H1 (cell line): ENCODE data around the gene ZSCAN29. TPM values are rescaled to one million over a fixed set of nuclear protein-coding genes. Genes with fewer than 3 reads are reported as not detected.
A peak's percentile ranks its signal among the peaks of the same experiment; 100 is the strongest.

Experiments used
- CTCF ChIA-PET: fragments of 300-600 bp; sonication (Branson Sonifier 250); formaldehyde crosslinking; loops from one replicate; lab custom pipeline; 2021; ENCODE audit not compliant: partially characterized antibody; lab: Charles Lee
- POLR2A ChIA-PET: fragments of 300-600 bp; sonication (Branson Sonifier 250); formaldehyde crosslinking; loops from one replicate; lab custom pipeline; 2021; ENCODE audit warnings: inconsistent platforms; ENCODE audit not compliant: partially characterized antibody; lab: Charles Lee
- DNase-seq, 2 experiments: peaks; one replicate each; pipeline versions ENCODE4 v3.0.0 to v3.0.0-alpha.2; 2010 to 2022; ENCODE audit warnings: low spot score in 2 of 2, low read depth in 1 of 2, mixed read lengths in 1 of 2
- FAIRE-seq: peaks from 2 replicates; lab custom pipeline; 2011; peaks lifted over from hg19 to GRCh38; lab: Jason Lieb, UNC
- H2AFZ ChIP-seq: 2 replicates; pipeline ENCODE4 v1.8.1; 2012; ENCODE audit warnings: low read length, inconsistent platforms
- H2AK5ac ChIP-seq: 2 replicates; pipeline ENCODE4 v1.6.1; 2013; ENCODE audit warnings: low read depth, low read length
- H2BK120ac ChIP-seq: replicated peaks from 2 replicates; pipeline ENCODE3; 2013; ENCODE audit warnings: low read depth, low read length, inconsistent platforms
- H2BK12ac ChIP-seq: 2 replicates; pipeline ENCODE4 v1.6.1; 2013; ENCODE audit warnings: low read depth, low read length
- H2BK15ac ChIP-seq: 2 replicates; pipeline ENCODE4 v1.6.1; 2013; ENCODE audit warnings: low read length
- H2BK20ac ChIP-seq: 2 replicates; pipeline ENCODE4 v1.6.1; 2013; ENCODE audit warnings: low read length
- H2BK5ac ChIP-seq: 2 replicates; pipeline ENCODE4 v1.6.1; 2013; ENCODE audit warnings: low read depth, low read length
- H3K14ac ChIP-seq: 2 replicates; pipeline ENCODE4 v1.6.1; 2013; ENCODE audit warnings: inconsistent platforms; ENCODE audit not compliant: insufficient read length
- H3K18ac ChIP-seq: 2 replicates; pipeline ENCODE4 v1.6.1; 2013; ENCODE audit warnings: low read length; ENCODE audit errors: extremely low read depth
- H3K23ac ChIP-seq: 2 replicates; pipeline ENCODE4 v1.6.1; 2013; ENCODE audit warnings: inconsistent platforms; ENCODE audit not compliant: insufficient read length
- H3K23me2 ChIP-seq: 2 replicates; pipeline ENCODE4 v1.6.1; 2013; ENCODE audit warnings: low read depth, low read length
- H3K27ac ChIP-seq: 2 replicates; pipeline ENCODE4 v1.6.1; 2011; ENCODE audit warnings: low read depth, low read length, inconsistent platforms
- H3K27me3 ChIP-seq, 4 experiments: replicated peaks in 1 of 4; 1 replicate in 1 of 4; 2 replicates in 3 of 4; pipeline versions ENCODE4 v1.6.1 to v1.8.1; 2011 to 2013; ENCODE audit warnings: low read length in 3 of 4, mild to moderate bottlenecking in 3 of 4, inconsistent platforms in 2 of 4, mixed read lengths in 2 of 4, moderate library complexity in 1 of 4; ENCODE audit not compliant: control insufficient read depth in 3 of 4, insufficient read depth in 3 of 4; ENCODE audit errors: extremely low read depth in 1 of 4
- H3K36me3 ChIP-seq, 4 experiments: 2 replicates each; pipeline versions ENCODE4 v1.6.1 to v1.8.1; 2011 to 2013; ENCODE audit warnings: mild to moderate bottlenecking in 4 of 4, low read length in 3 of 4, moderate library complexity in 2 of 4, control low read depth in 1 of 4, inconsistent platforms in 1 of 4; ENCODE audit not compliant: insufficient read depth in 4 of 4, control insufficient read depth in 2 of 4
- H3K4ac ChIP-seq: replicated peaks from 2 replicates; pipeline ENCODE3; 2013; ENCODE audit warnings: low read length, low read depth, mixed read lengths, inconsistent platforms; ENCODE audit not compliant: insufficient read length
- H3K4me1 ChIP-seq, 4 experiments: replicated peaks in 1 of 4; 1 replicate in 1 of 4; 2 replicates in 3 of 4; pipeline versions ENCODE4 v1.6.1 to v1.8.1; 2011 to 2013; ENCODE audit warnings: low read length in 3 of 4, inconsistent platforms in 2 of 4, mixed read lengths in 1 of 4; ENCODE audit not compliant: insufficient read depth in 4 of 4, control insufficient read depth in 3 of 4
- H3K4me2 ChIP-seq, 2 experiments: 2 replicates each; pipeline versions ENCODE4 v1.6.1 to v1.8.1; 2011 to 2013; ENCODE audit warnings: low read depth in 2 of 2, low read length in 2 of 2, control low read depth in 1 of 2, inconsistent platforms in 1 of 2, mild to moderate bottlenecking in 1 of 2; ENCODE audit not compliant: insufficient read depth in 1 of 2
- H3K4me3 ChIP-seq, 4 experiments: fragments of 200-600, 300-600 bp in 1 of 4; sonication (generic), shearing (Covaris generic), sonication (Bioruptor Twin) in 1 of 4; 2 replicates each; pipeline versions ENCODE4 v1.5.1 to v1.8.1; 2011 to 2016; ENCODE audit warnings: low read length in 4 of 4, low read depth in 3 of 4, control low read depth in 2 of 4, inconsistent platforms in 2 of 4, mild to moderate bottlenecking in 2 of 4, mixed read lengths in 1 of 4, moderate library complexity in 1 of 4; ENCODE audit not compliant: insufficient read depth in 2 of 4; ENCODE audit errors: extremely low read depth in 1 of 4
- H3K56ac ChIP-seq: replicated peaks from 2 replicates; pipeline ENCODE3; 2013; ENCODE audit warnings: low read depth, mild to moderate bottlenecking, mixed read lengths, low read length, inconsistent platforms; ENCODE audit not compliant: insufficient read length
- H3K79me1 ChIP-seq: 2 replicates; pipeline ENCODE4 v1.6.1; 2013; ENCODE audit warnings: low read depth, low read length, control low read depth
- H3K79me2 ChIP-seq, 2 experiments: 2 replicates each; pipeline versions ENCODE4 v1.6.1 to v1.8.1; 2012 to 2013; ENCODE audit warnings: low read length in 2 of 2, mild to moderate bottlenecking in 2 of 2, inconsistent platforms in 1 of 2; ENCODE audit not compliant: insufficient read depth in 2 of 2, control insufficient read depth in 1 of 2
- H3K9ac ChIP-seq, 4 experiments: replicated peaks in 1 of 4; 1 replicate in 1 of 4; 2 replicates in 3 of 4; pipeline versions ENCODE4 v1.6.1 to v1.8.1; 2011 to 2013; ENCODE audit warnings: low read depth in 3 of 4, low read length in 3 of 4, control low read depth in 2 of 4, mild to moderate bottlenecking in 2 of 4, moderate library complexity in 2 of 4, inconsistent platforms in 1 of 4; ENCODE audit errors: extremely low read depth in 1 of 4
- H3K9me3 ChIP-seq, 2 experiments: 2 replicates each; pipeline versions ENCODE4 v1.6.1 to v1.8.1; 2012 to 2013; ENCODE audit warnings: mild to moderate bottlenecking in 2 of 2, moderate library complexity in 2 of 2, control low read depth in 1 of 2, inconsistent platforms in 1 of 2, low read depth in 1 of 2, low read length in 1 of 2, mixed read lengths in 1 of 2; ENCODE audit not compliant: insufficient read depth in 2 of 2
- H4K20me1 ChIP-seq, 2 experiments: replicated peaks in 1 of 2; 2 replicates each; pipeline versions ENCODE3 to v1.8.1; 2011 to 2013; ENCODE audit warnings: inconsistent platforms in 2 of 2, low read length in 2 of 2, mild to moderate bottlenecking in 1 of 2; ENCODE audit not compliant: insufficient read depth in 2 of 2, control insufficient read depth in 1 of 2
- H4K5ac ChIP-seq: 2 replicates; pipeline ENCODE4 v1.6.1; 2013; ENCODE audit warnings: low read length, low read depth, mixed read lengths, inconsistent platforms; ENCODE audit not compliant: insufficient read length
- H4K8ac ChIP-seq: 2 replicates; pipeline ENCODE4 v1.8.0; 2013; ENCODE audit warnings: mild to moderate bottlenecking, moderate library complexity, low read length, inconsistent platforms; ENCODE audit not compliant: insufficient read depth; ENCODE audit errors: extremely low read depth
- H4K91ac ChIP-seq: replicated peaks from 2 replicates; pipeline ENCODE3; 2013; ENCODE audit warnings: low read length, mixed read lengths, inconsistent platforms; ENCODE audit not compliant: insufficient read length
- ASH2L ChIP-seq: fragments of 200-600, 300-600 bp; sonication (generic); IDR thresholded peaks from one replicate; pipeline ENCODE4 v1.7.1; 2017; ENCODE audit warnings: low read length
- BRCA1 ChIP-seq: IDR thresholded peaks from 2 replicates; pipeline ENCODE4 v1.6.1; 2012; ENCODE audit warnings: low read depth, low read length, improper control_type of control experiment
- CREB1 ChIP-seq: IDR thresholded peaks from 2 replicates; pipeline ENCODE4 v1.6.1; 2012; ENCODE audit warnings: inconsistent platforms
- CTBP2 ChIP-seq: IDR thresholded peaks from 2 replicates; pipeline ENCODE4 v1.7.0; 2011; ENCODE audit warnings: borderline replicate concordance, mild to moderate bottlenecking, moderate library complexity, mixed read lengths, low read length; ENCODE audit not compliant: insufficient read depth, insufficient read length
- HDAC2 ChIP-seq, 2 experiments: fragments of 300-600 bp in 1 of 2; sonication (generic) in 1 of 2; IDR thresholded peaks; 2 replicates each; pipeline ENCODE4 v1.6.1; 2011 to 2012; ENCODE audit warnings: low read depth in 2 of 2, low read length in 2 of 2, mild to moderate bottlenecking in 2 of 2, moderate library complexity in 2 of 2, borderline replicate concordance in 1 of 2, inconsistent platforms in 1 of 2
- JUND ChIP-seq: IDR thresholded peaks from 2 replicates; pipeline ENCODE4 v1.6.1; 2011; ENCODE audit warnings: mild to moderate bottlenecking, improper control_type of control experiment, low read length
- NANOG ChIP-seq: IDR thresholded peaks from 2 replicates; pipeline ENCODE4 v1.6.1; 2011; ENCODE audit warnings: low read length, low read depth, mild to moderate bottlenecking, inconsistent platforms; ENCODE audit not compliant: insufficient read depth, poor library complexity, severe bottlenecking
- POLR2AphosphoS5 ChIP-seq: IDR thresholded peaks from 2 replicates; pipeline ENCODE4 v1.6.1; 2011; ENCODE audit warnings: low read depth, low read length
- RXRA ChIP-seq: IDR thresholded peaks from 2 replicates; pipeline ENCODE4 v1.6.1; 2011; ENCODE audit warnings: low read depth, mild to moderate bottlenecking, low read length, moderate library complexity; ENCODE audit not compliant: insufficient read depth
- SP2 ChIP-seq: IDR thresholded peaks from 2 replicates; pipeline ENCODE4 v1.6.1; 2012; ENCODE audit warnings: mild to moderate bottlenecking, low read length, inconsistent platforms
- TAF7 ChIP-seq: optimal IDR thresholded peaks from 2 replicates; pipeline ENCODE3; 2011; ENCODE audit warnings: low read depth, mild to moderate bottlenecking, inconsistent platforms, low read length, moderate library complexity, borderline replicate concordance
- WGBS, 2 experiments: shearing (Covaris generic) in 1 of 2; methylation state at CpG; one replicate each; pipeline versions ENCODE4 v1.1.6 to v1.1.7; 2013 to 2015; ENCODE audit warnings: low lambda C conversion rate in 2 of 2, mixed read lengths in 2 of 2, inconsistent platforms in 1 of 2, low coverage in 1 of 2, missing lambda C conversion rate in 1 of 2; ENCODE audit not compliant: insufficient replicate concordance in 2 of 2, insufficient coverage in 1 of 2, insufficient read length in 1 of 2; ENCODE audit errors: extremely low coverage in 1 of 2, missing lambda C conversion rate in 1 of 2; 5-methylcytosine and 5-hydroxymethylcytosine counted together
- polyA plus RNA-seq, 7 experiments: library from polyadenylated mRNA; depleted of rRNA in 3 of 7; stranded (reverse) in 5 of 7; unstranded in 2 of 7; fragments of >200 nt in 5 of 7; fragments of 200-250 nt in 2 of 7; gene quantifications; 1 replicate in 5 of 7; 2 replicates in 1 of 7; 4 replicates in 1 of 7; pipeline versions ENCODE4 v1.2.1 to v1.2.3, GENCODE V29; 2011 to 2013; ENCODE audit warnings: missing spikeins in 2 of 7, mixed read lengths in 2 of 7
- total RNA-seq: library from RNA; stranded (reverse); fragmentation: NEBNext Ultra II Directional; extraction: Animal tissue kit (Norgen Biotek cat#: 25700); gene quantifications from 2 replicates; pipeline ENCODE4 v1.2.1, GENCODE V29; 2021

ZSCAN29 gene
- total and polyA plus RNA-seq, 2 of the 8 experiments (the other 6 are each of a cell fraction or from before 2014, with no cell fraction given), result 6.4 to 41.3 TPM

GRCh38 chr15:43329217-43329959 is 41.5 kb downstream of the ZSCAN29 start:
- H3K4me2 ChIP-seq, result peak overlapping the region; percentile 80 to 93
- H4K91ac ChIP-seq, result no peak overlapping the region
- peak overlapping the region; percentile 63 for H3K4ac ChIP-seq
- H2AFZ ChIP-seq, result peak overlapping the region; percentile 4; the same call in 1 of the 2 replicates
- FAIRE-seq (no peak), DNase-seq (peak in 1 of 2 experiments; percentile 59)
- 24% methylated on average over 35 of the region's 38 CpGs; no CpG with 5 or more reads in 1 of the 2 experiments for WGBS, 2 experiments
- H3K36me3 ChIP-seq, result peaks cover 0 to 5% (median 3%) of the 10 kb centered on the region in 4 experiments; a peak in 2 of 8 replicates
- H3K79me1 ChIP-seq, result peaks cover 3% of the 10 kb centered on the region; the same call in 1 of the 2 replicates
- no peak overlapping the region for H2AK5ac ChIP-seq
- peaks cover 4 to 10% (median 5%) of the 10 kb centered on the region in 4 experiments; a peak in 6 of 7 replicates for H3K4me1 ChIP-seq
- peak overlapping the region; percentile 93 for H4K8ac ChIP-seq
- peak overlapping the region; percentile 55; the same call in 1 of the 2 replicates for H2BK5ac ChIP-seq
- peaks cover 0 to 12% of the 10 kb centered on the region in 2 experiments; a peak in 2 of 4 replicates for H3K79me2 ChIP-seq
- H3K56ac ChIP-seq, result peak overlapping the region; percentile 42
- H3K18ac ChIP-seq, result peak overlapping the region; percentile 71; the same call in 1 of the 2 replicates
- H3K27ac ChIP-seq, result peak overlapping the region; percentile 89
- H3K9me3 ChIP-seq, result no peaks in the 10 kb centered on the region
- no peak overlapping the region for H3K14ac ChIP-seq
- H3K9ac ChIP-seq, result peak overlapping the region; percentile 79 to 88 (median 86)
- POLR2A ChIA-PET, result interaction anchor here (0.6 to 1.0 kb wide), 2 partner anchors 18 to 521 kb away, joined by 3 to 5 read pairs; no protein-coding TSS in a partner anchor
- peak overlapping the region; percentile 73 to 90 (median 83) for H3K4me3 ChIP-seq
- peak overlapping the region; percentile 4 for H4K5ac ChIP-seq
- no peak overlapping the region for H2BK120ac ChIP-seq
- no peak overlapping the region for H2BK15ac ChIP-seq
- no peak overlapping the region for H2BK12ac ChIP-seq
- H3K23me2 ChIP-seq, result peaks cover 7% of the 10 kb centered on the region
- H3K23ac ChIP-seq, result no peak overlapping the region
- peaks cover 0 to 5% of the 10 kb centered on the region in 2 experiments for H4K20me1 ChIP-seq
- CTCF ChIA-PET, result interaction anchor here (0.9 kb wide), 1 partner anchor 139 kb away, joined by 3 read pairs; no protein-coding TSS in a partner anchor
- H2BK20ac ChIP-seq, result no peak overlapping the region
- H3K27me3 ChIP-seq, result no peaks in the 10 kb centered on the region
- TF ChIP-seq CREB1 (peak; percentile 42; the same call in 1 of the 2 replicates), HDAC2 (IDR thresholded peaks at IDR 0.05; ENCODE audit: borderline replicate concordance in 1 of 2, low read depth in 2 of 2, low read length in 2 of 2) (0 out of 4 replicates have a peak, but pooled peaks of 1 of the 2 experiments have one; percentile 0), RXRA (no peak), BRCA1 (no peak), JUND (no peak), ASH2L (no peak), TAF7 (no peak), SP2 (no peak), POLR2AphosphoS5 (no peak), CTBP2 (no peak), NANOG (no peak)
